GM19467 (cell line): ENCODE results near the gene ZCCHC10.
A peak's percentile ranks its signal among the peaks of the same experiment; 100 is the strongest.
"Not testable (repeated sequence)": the region's sequence is repeated elsewhere in the genome, so short reads cannot be mapped to it uniquely, and the experiment has no call there.

Experiments used
- ATAC-seq: cut with Tn5 transposase; IDR thresholded peaks from one replicate; pipeline ENCODE4 v1.9.1; 2021; ENCODE audit warnings: mild to moderate bottlenecking, moderate library complexity; ENCODE audit not compliant: unreplicated experiment

The ZCCHC10 gene

DNA sequence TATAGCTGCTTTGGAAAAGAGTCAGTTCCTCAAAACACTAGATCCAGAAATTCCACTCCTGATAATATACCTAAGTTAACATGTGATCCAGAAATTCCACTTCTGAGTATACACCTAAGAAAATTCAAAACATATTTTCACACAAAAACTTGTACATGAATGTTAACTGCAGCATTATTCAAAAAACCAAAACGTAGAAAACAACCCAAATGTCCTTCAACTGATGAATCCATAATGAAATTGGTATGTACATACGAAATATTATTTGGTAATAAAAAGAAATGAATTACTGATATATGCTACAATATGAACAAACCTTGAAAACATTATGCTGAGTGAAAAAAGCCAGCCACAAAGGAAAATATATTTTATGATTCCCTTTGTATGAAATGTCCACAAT lies 46.4 kb downstream of the ZCCHC10 start:
- ATAC-seq: no peak

DNA sequence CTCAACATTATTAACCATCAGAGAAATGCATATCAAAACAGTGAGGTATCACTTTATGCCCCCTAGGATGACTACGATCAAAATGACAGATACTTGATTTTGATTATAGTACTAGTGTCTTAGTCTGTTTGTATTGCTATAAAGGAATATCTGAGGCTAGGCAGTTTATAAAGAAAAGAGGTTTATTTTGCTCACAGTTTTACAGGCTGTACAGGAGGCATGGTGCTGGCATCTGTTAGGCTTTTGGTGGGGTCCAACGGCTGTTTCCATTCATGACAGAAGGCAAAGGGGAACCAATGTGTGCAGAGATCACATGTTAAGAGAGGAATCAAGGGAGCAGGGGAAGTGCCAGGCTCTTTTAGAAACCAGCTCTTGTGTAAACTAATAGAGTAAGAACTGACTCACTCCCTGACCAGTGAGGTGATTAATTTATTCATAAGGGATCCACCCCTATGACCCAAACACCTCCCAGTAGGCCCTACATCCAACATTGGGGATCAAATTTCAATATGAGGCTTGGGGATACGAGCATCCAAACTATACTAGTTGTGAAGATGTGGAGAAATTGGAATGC lies 46.9 kb downstream of the ZCCHC10 start:
- ATAC-seq: no peak

DNA sequence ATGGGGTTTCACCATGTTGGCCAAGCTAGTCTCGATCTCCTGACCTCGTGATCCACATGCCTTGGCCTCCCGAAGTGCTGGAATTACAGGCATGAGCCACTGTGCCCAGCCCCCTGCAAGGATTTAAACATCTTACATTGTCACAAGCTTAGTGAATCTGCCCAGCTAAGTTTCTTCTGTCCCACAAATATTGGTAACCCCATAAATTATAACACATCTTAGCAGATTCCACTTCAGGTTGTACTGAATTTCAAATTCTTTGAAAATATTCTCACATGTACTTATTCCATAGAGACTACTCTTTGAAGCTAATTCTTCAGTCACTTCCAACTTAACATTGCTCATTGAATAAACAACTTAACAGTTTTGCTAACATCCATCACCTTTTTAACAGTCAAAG lies 49.5 kb downstream of the ZCCHC10 start:
- no peak for ATAC-seq

- not testable (repeated sequence) for ATAC-seq
Observed at GRCh38 chr5:132972436-132972828, 53.9 kb downstream of the ZCCHC10 start.

DNA sequence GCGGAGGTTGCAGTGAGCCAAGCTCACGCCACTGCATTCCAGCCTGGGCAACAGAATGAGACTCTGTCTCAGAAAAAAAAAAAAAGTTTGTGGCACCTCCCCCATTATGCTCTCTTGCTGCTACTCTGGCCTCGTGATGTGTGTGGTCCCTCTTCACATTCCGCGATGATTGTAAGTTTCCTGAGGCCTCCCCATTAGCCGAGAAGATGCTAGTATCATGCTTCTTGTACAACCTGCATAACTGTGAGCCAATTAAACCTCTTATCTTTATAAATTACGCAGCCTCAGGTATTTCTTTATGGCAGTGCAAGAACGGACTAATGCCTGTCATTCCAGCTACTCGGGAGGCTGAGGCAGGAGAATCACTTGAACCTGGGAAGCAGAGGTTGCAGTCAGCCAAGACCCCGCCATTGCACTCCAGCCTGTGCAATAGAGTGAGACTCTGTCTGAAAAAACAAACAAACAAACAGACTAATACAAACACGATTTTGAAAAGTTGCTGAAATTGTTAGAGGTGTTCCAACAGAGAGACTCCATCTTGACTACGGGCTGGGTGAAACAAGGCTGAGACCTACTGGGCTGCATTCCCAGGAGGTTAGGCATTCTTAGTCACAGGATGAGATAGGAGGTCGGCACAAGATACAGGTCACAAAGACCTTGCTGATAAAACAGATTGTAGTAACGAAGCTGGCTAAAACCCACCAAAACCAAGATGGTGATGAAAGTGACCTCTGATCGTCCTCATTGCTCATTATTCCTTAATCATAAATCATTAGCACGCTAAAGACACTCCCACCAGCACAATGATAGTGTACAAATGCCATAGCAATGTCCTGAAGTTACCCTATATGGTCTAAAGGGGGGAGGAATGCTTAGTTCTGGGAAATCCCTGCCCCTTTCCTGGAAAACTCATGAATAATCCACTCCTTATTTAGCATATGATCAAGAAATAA lies 54.6 kb downstream of the ZCCHC10 start:
- ATAC-seq: no peak

DNA sequence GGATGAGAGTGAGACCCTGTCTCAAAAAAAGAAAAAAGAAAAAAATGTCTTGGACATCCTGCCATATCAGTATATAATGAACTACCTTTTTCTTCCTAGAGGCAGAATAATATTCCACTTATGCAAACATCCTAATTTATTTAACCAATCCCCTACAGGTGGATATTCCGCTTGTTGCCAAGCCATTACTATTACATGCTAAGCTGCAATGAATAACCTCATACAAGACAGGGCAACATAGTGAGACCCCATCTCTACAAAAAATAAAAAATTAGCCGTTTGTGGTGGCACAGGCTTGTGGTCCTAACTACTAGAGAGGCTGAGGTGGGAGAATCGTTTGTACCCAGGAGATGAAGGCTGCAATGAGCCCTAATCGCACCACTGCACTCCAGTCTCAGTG lies 61.2 kb downstream of the ZCCHC10 start:
- no peak for ATAC-seq

GRCh38 chr5:132963171-132964104 lies 62.9 kb downstream of the ZCCHC10 start, which contains the start of gene AFF4:
Gene AFF4, minus strand, starts transcription at chr5:132963634. Its CDS starts 26,445 bp downstream, at chr5:132937189.
- peak; percentile 94 for ATAC-seq

- ATAC-seq: no peak
Observed at GRCh38 chr5:132962429-132963021, 63.8 kb downstream of the ZCCHC10 start.

DNA sequence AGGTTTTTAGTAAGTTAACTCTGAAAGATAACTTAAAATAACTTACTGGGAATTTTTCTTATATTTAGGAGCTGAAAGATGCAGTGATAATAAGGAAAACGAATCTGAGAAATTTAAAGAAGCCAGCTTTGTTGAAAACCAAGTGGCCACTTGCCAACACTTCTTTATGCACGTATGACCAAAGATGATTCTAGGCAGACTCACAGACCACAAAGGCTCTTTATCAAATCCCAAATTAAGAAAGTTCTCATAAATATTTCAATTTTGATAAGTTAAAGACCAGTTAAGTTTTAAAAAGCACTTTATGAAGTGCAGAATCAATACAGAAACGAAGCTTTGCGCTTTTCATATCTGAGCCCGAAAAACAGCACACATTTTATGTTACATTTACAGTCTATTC lies 64.5 kb downstream of the ZCCHC10 start:
- no peak for ATAC-seq

DNA sequence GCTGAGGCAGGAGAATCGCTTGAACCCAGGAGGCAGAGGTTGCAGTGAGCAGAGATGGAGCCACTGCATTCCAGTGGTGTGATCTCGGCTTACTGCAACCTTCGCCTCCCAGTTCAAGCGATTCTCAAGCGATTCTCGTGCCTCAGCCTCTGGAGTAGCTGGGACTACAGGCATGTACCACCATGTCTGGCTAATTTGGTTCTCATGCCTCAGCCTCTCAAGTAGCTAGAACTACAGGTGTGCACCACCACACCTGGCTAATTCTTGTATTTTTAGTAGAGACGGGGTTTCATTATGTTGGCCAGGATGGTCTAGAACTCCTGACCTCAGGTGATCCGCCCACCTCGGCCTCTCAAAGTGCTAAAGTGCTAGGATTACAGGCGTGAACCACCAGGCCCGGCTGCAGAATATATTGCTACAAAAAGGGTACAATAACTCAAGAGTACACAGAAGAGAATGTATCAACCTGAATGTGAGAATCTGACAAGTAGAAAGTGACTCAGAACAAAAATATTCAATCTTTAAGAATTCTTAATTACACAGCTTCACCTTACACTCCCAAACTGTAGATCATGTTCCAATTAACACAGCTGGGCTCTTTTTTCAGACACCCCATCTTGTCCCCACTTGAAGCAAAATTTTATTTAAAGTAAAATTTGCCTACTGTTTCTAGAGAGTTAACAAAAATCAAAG lies 65.1 kb downstream of the ZCCHC10 start:
- not testable (repeated sequence) for ATAC-seq

- not testable (repeated sequence) for ATAC-seq
Observed at GRCh38 chr5:132956166-132956799, 70.1 kb downstream of the ZCCHC10 start.

- no peak for ATAC-seq
Observed at GRCh38 chr5:132953710-132954109, 72.6 kb downstream of the ZCCHC10 start.

DNA sequence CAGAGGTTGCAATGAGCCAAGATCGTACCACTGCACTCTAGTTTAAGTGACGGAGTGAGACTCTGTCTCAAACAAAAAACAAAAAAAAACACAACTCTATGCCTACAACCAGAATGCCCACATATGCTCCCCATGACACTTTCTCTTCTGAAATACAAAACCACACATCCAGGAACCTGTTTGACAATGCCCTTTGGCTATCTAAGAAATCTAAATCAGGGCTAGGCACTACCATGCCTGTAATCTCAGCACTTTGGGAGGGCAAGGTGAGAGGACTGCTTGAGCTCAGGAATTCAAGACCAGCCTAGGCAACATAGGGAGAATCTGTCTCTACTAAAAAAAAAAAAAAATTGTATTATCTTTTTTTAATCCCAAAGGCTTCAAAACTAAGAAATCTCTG lies 73.5 kb downstream of the ZCCHC10 start:
- ATAC-seq: no peak

- ATAC-seq: no peak
Observed at GRCh38 chr5:132951897-132952296, 74.5 kb downstream of the ZCCHC10 start.

- no peak for ATAC-seq
Observed at GRCh38 chr5:132949136-132949535, 77.2 kb downstream of the ZCCHC10 start.

DNA sequence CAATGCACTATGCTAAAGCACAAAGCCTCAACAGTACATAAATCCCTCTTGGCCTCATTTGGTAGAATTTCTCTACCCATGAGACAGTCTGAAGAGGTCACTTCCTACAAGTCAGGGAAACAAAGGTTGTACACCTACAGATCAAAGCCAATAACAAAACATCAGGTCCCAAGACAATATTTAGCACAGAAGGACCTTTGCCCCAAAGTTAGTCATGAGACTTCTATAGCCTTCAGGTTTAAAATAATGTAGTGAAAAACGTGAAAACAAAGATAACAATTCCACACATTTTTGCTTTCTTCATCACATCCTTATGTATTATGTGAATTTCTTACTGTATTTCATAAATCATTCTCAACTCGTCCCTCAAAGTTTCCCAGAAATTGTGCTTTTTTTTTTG lies 78.7 kb downstream of the ZCCHC10 start:
- ATAC-seq: no peak
